Neural progenitor cell (in vitro differentiated cells): Measurements from ENCODE around the gene MYO5A.

ENCODE experiments used
- CTCF ChIP-seq: fragments of 200-600 bp; sonication (generic); IDR thresholded peaks from 2 replicates; pipeline ENCODE4 v1.5.1; 2017; ENCODE audit warnings: antibody characterized with exemption, mild to moderate bottlenecking
- EZH2 ChIP-seq: fragments of 200-600 bp; sonication (generic); IDR thresholded peaks from 2 replicates; pipeline ENCODE4 v1.6.1; 2017; ENCODE audit warnings: antibody characterized with exemption, mild to moderate bottlenecking, moderate library complexity

GRCh38 chr15:52378746-52379394 lies 149.8 kb downstream of the MYO5A start:
- TF ChIP-seq CTCF (no peak), EZH2 (no peak)
